Stomach (tissue), 4 donors: ENCODE results near the gene CFAP44.

ENCODE experiments used
- CTCF ChIP-seq, 7 experiments: fragments of 450-650 bp in 4 of 7; fragments of 200-600 bp in 3 of 7; sonication (generic) in 3 of 7; IDR thresholded peaks; one replicate each; pipeline ENCODE4 v1.5.1; 2016 to 2019; ENCODE audit warnings: antibody characterized with exemption in 7 of 7, control low read depth in 2 of 7, mild to moderate bottlenecking in 1 of 7
- POLR2A ChIP-seq, 4 donors: fragments of 450-650 bp; IDR thresholded peaks; one replicate each; pipeline ENCODE4 v1.6.1; 2016; ENCODE audit warnings: antibody characterized with exemption in 4 of 4, control low read depth in 2 of 4, mild to moderate bottlenecking in 1 of 4, moderate library complexity in 1 of 4

GRCh38 chr3:113431811-113432210, 9.5 kb downstream of the CFAP44 start:
- TF ChIP-seq CTCF (IDR thresholded peaks at IDR 0.05) (no peak), POLR2A (IDR thresholded peaks at IDR 0.05) (no peak)
